COLO829 (cell line): ENCODE data around the gene SLC16A2.

ENCODE experiments used
- DNase-seq: peaks from one replicate; pipeline ENCODE4 v3.0.0; 2012; ENCODE audit warnings: low spot score

The SLC16A2 gene

GRCh38 chrX:74536832-74537371 is 115.6 kb downstream of the SLC16A2 start:
- DNase-seq: no peak

DNA sequence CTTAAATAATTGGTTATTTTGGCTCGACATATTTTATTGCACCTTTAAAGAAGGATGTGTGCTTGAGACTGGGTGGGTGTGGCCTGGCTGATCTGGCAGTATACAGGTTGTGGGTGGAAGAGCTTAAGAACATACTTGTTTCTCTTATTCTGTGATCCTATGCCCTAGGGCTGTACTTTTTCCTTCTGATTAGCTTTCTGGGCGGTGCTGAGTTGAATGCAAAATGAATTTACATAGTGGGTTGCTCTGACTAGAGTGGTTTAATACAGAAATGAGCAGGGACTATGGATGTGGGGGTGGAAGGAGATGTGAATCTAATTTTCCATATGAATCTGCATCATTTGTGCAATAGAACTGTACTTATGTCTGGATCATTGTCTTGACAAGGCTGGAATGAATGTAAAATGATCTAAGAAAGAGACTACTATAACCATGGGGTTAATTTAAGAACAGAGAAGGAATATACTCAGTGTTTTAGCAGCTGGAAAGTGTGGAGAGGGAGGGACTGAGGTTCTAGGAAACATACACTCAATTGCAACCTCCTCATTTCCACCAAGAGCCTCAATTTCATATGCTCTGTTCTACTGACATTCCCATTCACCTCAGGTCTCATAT is 119.4 kb downstream of the SLC16A2 start:
- peak; percentile 34 for DNase-seq

DNA sequence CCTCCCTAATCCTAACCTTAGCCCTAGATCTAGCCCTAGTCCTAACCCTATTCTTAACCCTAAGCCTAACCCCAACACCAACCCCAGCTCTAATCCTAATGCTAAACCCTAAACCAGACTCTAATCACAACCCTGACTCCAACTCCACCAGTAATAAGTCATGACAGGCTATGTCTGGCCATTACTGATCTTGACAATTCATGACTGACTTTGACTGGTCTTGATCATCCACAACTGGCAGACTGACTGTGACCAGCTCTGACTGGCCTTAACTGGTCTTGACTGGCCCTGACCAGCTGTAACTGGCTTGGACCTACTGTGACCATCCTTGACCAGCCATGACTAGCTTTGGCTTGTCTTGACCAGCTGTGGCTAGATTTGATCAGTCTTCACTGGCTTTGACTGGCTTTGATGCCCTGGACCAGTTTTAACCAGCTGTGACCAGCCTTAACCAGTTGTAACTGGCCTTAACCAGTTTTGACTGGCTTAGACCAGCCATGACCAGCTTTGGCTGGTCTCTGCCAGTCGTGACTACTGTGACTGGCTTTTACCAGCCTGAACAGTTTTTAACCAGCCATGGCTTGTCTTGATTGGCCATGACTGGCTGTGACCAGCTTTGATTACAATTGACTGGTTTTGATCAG is 124.7 kb downstream of the SLC16A2 start:
- DNase-seq: no peak

DNA sequence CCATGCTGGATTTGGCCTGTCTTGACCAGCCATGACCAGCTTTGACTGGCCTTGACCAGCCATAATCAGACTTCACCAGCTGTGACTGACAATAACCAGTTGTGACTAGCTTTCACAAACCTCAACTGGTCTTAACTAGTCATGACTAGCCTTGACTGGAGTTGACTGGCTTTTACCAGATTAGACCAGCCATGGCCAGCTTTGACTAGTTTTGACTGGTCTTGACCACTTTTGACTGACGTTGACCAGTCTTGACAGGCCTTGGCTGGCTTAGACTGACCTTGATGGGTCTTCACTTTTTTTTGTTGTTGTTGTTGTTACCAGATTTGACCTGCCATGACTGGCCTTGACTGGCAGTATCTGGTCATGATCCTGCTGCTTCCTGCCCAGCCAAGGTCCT is 125.7 kb downstream of the SLC16A2 start:
- no peak for DNase-seq

DNA sequence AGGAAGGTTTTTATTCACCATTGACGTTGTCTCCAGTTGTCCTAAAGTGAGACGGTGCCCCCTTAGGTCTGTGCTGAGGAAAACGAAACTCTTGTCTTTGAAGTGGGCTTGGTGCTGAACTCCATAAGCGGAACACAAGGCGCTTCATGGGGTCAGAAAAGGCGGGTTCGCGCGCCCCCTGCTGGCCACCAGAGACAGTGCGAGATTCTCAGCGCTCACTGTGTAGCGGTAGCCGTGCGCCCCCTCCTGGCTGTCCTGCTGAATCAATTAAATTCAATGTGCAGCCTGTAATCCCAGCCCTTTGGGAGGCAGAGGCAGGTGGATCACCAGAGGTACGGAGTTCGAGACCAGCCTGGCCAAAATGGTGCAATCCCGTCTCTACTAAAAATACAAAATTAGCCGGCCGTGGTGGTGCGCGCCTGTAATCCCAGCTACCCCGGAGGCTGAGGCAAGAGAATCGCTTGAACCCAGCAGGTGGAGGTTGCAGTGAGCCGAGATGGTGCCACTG is 129.1 kb downstream of the SLC16A2 start:
- peak; percentile 45 for DNase-seq

DNA sequence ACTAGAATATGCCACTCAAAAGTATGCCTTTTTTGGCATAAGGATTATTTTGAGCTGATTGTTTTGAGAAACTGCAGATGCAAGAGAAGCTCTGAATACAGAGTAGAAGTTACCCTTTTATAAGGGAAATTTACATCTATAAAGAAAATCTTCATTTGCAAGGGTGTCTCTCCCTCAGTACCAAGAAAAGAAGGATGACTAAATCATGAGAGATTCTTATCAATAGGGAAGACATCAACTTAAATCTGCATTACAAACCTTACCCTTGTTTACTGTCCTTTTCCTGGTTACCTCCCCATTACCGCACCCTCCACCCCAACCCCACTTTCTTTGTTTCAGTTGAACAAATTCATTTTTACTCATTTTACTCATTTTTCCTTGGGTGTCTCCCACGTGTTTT is 130.6 kb downstream of the SLC16A2 start:
- no peak for DNase-seq

- DNase-seq: no peak
These were observed 136.1 kb downstream of the SLC16A2 start for GRCh38 chrX:74557378-74557777.

- DNase-seq: no peak
These were observed 156.8 kb downstream of the SLC16A2 start for GRCh38 chrX:74578137-74578536.

DNA sequence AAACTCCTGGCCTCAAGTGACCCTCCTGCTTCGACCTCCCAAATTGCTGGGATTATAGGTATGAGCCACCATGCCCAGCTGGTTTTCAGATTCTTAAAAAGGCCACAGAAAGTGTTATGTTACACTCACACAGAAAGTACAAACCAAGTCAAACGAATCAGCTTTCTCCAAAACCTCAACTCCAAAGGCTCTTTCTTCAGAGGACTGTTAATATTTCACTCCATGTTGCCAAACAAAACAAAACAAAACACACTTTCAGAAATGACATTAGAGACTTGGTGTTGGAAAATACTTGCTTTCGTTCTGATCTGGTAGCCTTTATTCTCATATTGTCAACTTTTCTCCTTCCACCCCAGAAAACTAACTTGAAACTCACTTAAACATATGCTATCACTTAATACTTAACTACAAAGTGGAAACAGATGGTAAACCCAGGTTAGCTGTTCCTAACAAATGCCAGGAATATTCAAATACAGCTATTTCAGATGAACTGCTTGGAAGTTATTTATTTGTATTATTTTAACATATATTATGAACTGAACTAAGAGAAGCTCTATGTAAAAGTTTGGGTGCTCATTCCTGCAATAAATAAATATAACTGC is 158.4 kb downstream of the SLC16A2 start:
- no peak for DNase-seq
